T-helper 9 cell (primary cell): ENCODE results near the gene TP53I11.

Experiments
- DNase-seq: peaks from one replicate; pipeline ENCODE4 v3.0.0-alpha.2; 2020

Gene TP53I11

DNA sequence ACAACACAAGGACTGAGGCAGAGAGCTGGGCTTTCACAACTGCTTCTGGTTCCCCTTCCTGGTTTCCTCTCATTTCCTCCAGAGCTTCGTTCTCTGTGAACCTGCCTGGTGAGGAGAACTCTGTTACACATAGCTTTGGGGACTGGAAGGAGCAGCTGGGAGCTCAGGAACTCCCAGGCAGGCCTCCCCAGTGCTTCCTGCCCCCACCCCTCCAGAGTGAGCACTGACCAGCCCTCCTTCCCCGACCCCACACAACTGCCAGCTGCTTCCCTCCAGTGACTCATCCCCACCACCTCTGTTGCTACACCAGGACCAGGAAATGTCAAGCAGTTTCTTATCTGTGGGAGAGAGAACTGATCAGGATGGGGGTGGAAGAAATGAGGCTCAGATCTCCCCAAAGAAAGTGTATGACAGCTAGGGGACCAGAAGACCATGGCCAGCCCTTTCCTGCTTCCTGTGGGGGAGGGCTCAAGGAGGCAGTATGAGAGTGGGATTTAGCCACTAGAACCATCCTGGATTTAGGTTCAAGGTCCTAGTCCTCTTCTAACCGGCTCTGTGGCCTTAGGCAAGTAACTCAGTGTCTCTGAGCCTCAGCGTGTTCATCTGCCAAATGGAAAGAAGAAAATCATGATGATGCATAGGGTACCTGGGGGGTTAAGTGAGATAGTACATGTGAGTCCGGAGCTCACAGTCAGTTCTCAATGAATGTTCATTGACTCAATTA lies 4.5 kb upstream of the TP53I11 start:
- no peak for DNase-seq

DNA sequence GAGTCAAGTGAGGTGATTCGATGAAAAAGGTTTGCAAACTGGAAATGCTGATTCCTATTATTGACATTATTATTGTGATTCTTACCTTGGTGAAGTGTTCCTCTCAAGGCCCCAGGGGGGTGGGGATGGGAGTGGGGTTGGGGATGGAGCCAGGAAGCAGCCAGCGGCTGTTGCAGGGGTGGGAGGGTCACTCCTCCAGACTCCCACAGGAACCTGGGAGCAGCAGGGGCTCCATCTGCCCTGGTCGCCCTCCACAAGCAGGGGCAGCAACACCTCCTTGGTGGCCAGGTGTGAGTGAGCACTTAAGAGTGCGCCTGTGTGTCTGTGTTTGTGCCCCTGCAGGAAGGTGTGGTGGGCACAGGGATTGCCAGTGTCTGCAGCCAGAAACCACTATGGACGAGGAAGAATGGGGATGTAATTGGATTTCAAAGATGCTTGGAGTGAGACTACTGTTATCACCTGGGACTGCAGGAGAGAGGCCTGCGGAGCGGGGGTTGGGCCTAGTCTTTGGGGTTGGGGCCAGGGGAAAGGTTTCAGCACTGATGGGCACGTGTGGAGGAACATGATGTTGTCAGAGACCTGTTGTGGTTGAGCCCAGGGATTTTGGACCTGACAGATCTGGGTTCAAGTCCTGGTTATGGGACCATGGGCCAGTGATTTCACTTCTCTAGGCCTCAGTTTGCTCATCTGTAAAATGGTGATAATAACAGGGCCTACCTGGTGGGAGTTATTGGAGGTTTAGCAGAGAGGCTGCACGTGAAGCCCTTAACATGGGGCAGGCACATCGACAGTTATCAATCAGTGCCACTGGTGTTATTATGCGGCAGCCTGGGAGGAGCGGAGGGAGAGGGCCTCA lies 3.6 kb upstream of the TP53I11 start:
- DNase-seq: no peak

GRCh38 chr11:44952500-44953260 lies 2.0 kb upstream of the TP53I11 start:
- no peak for DNase-seq

DNA sequence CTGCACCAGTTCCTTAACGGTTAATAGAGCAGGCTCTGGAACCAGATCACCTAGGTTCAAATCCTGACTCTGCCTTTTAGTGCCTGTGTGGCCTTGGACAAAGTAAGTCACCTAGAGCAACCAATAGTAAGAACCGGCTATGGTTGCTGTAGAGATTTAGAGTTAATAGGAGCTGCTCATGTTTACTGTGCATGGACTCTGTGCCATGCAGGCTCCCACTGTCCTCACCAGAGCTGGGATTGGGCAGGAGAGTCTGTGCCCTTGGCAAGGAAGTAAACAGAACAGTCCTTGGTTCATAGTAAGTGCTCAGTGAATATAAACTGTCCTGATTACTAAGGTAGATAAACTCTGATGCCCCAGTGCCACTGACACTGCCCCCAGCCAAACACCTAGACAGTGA lies 1.4 kb upstream of the TP53I11 start:
- DNase-seq: no peak

DNA sequence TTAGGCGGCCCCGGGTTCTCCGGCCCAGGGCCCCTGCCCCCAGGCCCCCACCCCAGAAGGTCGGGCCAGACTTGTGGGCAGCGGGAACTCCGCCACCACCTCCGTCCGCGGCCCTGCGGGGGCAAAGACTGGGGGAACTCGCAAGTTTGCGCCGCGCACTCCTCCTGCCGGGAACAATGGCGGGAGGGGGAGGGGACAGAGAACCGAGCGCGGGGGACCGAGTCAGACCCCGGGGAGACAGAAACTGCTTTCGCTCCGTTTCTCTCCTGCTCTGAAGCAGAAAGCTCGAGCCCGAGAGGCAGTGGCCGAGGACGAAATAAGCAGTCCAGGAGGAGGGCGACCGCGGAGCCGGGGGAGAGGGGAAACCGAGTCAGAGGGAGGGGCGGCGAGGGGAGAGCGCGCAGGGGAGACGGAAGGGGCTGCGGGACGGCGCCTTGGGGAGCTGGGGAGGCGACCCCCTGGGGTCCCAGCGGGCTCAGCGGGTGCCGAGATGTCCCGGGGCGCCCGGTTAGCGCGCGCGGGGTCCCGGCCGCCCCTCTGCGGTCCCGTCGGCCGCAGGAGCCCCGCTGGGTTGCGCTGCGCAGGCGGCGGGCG lies 555 bp downstream of the TP53I11 start:
- peak; percentile 14 for DNase-seq

DNA sequence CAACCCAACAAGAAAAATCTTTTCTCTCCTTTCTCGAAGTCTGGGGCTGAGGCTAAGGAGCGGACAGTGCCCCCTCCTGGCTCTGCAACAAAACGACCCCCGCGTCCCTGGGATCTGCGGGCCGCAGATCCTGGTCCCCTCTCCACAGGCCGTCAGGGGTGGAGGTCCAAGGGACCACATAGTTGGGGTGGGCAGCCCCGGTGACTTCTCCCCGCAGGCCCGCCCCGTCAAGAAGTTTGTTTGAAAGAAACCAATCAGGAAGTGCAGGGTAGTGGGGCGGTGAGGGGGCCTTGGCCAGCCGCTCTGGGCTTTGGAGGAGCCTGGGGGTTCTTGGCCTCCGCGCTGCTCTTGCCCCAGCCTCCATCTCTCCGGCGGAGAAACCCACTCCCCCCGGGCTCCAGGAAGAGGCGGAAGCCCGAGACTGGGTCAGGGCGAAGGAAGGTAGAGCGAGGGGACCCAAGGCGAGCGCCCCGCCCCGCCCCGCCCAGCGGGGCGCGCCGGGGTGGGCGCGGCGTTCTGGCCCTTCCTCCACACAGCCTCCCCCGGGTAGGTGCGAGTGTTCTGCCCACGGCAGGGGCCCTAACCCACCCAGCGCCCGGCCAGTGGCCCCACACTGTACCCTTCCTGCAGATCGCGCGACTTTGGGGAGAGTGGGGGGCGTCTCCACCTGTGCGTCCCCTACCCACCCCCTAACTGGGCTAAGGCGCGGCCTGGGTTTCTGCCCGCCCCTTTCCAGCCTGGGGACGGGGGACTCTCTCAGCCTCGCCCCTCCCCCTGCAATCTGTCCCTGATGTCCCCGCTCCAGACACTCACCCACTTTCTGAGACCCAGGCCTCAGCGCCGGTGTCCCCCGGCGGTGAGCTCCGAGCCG lies 1.3 kb downstream of the TP53I11 start:
- no peak for DNase-seq

DNA sequence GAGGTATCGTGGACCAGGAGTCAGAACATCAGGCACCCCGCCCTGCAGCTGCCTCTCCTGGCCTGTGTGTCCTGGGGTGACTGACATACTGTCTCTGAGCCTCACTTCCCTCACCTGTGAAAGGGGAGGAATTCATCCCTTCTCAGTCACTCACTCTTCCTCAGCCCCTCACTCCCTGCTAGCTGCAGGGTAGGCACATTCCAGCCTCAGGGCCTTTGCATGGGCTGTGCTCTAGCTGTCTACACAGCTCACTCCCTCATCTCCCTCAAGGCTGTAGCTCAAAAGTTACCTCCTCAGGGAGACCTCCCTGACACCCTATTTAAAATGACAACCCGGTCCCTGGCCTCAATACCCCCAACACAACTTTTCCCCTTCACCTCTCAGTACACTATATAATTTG lies 2.5 kb downstream of the TP53I11 start:
- no peak for DNase-seq

DNA sequence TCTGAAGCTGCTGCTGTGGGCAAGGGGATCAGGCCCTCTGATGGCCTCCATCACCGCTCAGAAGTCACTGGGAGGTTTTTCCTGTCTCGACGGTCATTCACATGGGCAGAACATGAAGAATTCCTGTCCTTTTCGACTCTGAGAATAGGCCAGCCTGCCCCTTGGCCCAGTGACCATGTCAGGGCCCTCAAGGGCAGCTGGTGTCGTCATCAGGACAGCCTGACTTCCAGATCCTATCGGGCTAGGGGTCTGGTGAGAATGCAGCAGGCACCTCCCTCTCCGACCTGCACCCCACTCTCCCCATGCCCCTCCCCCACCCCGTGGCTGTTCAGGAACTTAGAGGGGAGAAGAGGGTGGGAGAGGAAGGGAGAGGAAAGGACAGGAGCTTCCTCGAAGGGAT lies 3.6 kb downstream of the TP53I11 start:
- no peak for DNase-seq

DNA sequence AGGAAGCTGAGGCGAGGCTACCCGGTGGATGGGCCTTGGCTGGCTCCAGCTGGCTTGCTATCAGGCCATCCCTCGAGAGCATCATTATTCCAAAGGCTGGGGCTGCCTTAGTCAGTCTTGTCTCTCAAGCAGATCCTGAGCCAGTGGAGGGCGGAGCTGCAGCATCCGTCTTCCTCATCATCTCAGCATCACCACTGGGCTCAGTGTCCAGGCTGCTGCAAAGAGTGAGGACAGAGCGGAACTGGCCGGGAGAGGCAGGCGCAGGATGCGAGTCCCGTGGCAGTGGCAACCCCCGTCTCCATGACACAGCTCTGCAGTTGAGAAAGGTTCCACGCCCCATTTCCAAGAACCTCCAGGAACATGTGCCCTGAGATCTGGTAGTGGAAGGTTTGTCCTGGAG lies 4.4 kb downstream of the TP53I11 start:
- DNase-seq: no peak

GRCh38 chr11:44945666-44946065 lies 5.0 kb downstream of the TP53I11 start:
- no peak for DNase-seq

DNA sequence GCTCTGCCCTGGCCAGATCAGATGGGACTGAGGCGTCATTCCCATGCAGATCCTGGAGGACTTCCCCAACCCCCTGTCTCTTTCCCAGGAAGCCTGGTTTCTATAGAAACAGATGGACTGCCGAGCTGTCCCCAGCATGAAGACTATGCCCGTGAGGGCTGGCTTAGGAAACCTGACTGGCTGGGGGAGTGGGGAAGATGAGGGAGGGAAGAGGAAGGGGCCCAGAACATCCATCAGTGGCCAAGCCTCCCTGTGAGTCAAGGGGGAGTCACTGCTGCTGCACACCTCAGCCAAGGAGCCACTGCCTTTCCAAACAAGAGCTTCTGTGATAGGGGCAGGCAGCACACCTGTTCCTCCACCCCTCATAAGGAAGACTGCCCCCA lies 5.8 kb downstream of the TP53I11 start:
- no peak for DNase-seq

GRCh38 chr11:44944181-44944852 lies 6.4 kb downstream of the TP53I11 start:
- no peak for DNase-seq

GRCh38 chr11:44943696-44944095 lies 7.0 kb downstream of the TP53I11 start:
- no peak for DNase-seq

- no peak for DNase-seq
Measured at GRCh38 chr11:44943118-44943517, 7.6 kb downstream of the TP53I11 start.

DNA sequence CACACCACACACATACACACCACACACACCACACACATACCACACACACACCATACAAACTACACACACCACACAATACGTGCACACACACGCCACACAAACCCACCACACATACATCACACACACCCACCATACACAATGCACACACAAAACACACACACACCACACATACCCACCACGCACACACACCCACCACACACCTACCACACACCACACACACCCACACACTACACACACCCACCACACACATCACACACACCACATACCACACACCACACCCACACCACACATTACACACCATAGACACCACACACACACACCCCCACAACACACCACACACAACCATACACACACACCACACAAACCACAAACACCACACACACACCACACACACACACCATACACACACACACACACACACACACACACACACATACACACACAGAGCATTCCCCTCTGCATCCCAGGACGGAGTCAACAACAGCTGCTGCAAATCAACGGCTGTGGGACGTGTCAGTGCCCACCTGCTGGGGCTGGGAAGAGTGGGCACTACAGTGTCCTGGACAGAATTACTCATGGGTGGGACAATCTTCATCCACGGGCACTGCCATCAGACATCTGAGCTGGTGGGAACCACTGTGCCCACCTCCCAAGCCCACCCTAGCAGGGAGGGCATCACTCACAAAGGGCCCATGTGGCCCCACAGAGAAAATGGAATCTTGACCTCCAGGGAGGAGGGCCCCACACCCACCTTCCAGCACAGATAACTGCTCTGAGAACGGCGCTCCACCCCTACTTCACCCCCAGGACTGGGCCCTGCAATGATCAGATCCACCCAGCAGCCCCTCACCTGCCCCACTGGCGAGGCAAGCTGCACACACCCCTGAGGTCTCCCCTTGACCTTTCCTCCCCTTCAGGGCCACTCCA lies 8.4 kb downstream of the TP53I11 start:
- no peak for DNase-seq

DNA sequence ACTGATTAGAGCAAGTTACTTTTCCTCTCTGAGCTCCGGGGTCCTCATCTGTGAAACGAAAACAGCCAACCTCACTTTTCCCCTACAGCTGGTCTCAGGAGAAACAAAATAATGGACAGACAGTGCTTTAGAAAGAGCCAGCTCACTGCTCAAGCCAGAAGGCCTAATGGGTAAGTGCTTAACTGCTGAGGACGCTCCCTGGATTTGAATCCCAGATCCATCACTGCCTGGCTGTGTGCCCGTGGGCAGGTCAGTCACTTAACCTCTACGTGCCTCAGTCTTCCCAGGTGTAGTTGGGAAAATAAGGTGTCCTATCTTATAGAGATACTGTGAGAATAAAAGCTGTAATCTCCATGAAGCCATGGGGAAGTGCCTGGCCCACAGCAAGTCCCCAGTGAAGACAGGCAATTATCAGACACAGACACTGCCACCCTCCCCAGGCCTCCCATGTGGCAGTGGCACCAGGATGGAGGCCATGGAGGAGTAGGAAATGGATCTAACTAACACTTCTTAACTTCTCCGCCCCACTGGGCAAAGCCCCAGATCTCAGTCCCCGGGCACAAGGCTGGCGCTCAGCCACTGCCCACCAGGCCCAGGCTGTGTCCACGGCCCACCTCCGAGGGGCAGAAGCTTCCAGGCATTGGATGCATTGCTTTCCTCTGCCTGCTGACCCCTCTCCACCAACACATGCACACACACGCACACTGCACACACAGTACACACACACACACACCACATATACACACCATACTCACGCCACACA lies 9.2 kb downstream of the TP53I11 start:
- no peak for DNase-seq

GRCh38 chr11:44940835-44941234 lies 9.8 kb downstream of the TP53I11 start:
- DNase-seq: no peak

- no peak for DNase-seq
Measured at GRCh38 chr11:44940404-44940803, 10.3 kb downstream of the TP53I11 start.

DNA sequence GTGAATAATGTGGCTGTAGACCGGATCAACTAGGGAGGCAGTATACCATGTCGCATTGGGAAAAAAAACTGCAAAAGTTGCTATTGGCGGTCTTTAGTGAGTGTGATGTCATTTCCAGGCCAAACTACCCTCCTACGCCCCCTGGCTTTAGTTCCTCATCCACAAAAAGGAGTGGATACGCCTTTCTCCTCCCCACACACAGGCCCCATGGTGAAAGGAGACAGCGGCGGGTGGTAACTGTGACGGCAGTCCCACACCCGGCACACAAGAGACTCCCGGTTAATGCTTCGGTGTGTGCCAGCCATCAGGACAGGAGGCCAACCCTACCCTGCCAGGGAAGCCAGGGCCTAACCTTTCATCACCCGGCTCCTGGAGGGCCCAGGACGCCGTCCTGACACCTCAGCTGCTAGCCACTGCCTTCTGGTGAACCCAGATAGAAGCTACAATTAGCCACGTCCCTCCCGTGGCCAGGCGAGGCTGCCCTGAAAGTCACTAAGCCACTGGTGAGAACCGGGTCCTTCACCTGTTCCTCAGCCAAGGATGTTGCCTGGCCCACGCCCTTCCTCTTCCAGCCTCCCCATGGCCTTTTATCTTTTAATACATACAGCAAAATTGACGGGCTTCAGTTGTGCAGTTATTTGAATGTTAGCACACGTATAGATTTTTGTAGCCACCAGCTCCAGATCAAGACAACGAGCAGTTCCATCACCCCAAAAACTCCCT lies 10.8 kb downstream of the TP53I11 start:
- DNase-seq: no peak
